ENCODE measurements around the gene MINDY2. TPM values are rescaled to one million over a fixed set of nuclear protein-coding genes. Genes with fewer than 3 reads are reported as not detected.

MINDY2 gene
- total RNA-seq, 4 donors from 2014 or later: 13.4 to 21.7 (median 18.4) TPM

- TF ChIP-seq CTCF (IDR thresholded peaks at IDR 0.05; ENCODE audit: low read depth): no peak
These were observed 24.9 kb upstream of the MINDY2 start for GRCh38 chr15:58746174-58746573.

- TF ChIP-seq CTCF (IDR thresholded peaks at IDR 0.05; ENCODE audit: low read depth): no peak
These were observed 22.9 kb upstream of the MINDY2 start for GRCh38 chr15:58748040-58748851.

GRCh38 chr15:58748852-58749531 lies 22.1 kb upstream of the MINDY2 start:
- TF ChIP-seq CTCF (IDR thresholded peaks at IDR 0.05; ENCODE audit: low read depth): no peak

- TF ChIP-seq CTCF (IDR thresholded peaks at IDR 0.05; ENCODE audit: low read depth): no peak
These were observed 21.4 kb upstream of the MINDY2 start, which contains the start of gene ADAM10 for GRCh38 chr15:58749532-58750337. Gene ADAM10 (minus strand): TSS chr15:58749707. CDS start chr15:58749534, 173 bp downstream.

GRCh38 chr15:58752716-58753115 lies 18.4 kb upstream of the MINDY2 start:
- TF ChIP-seq CTCF (IDR thresholded peaks at IDR 0.05; ENCODE audit: low read depth): no peak

GRCh38 chr15:58755350-58755749 lies 15.8 kb upstream of the MINDY2 start:
- TF ChIP-seq CTCF (IDR thresholded peaks at IDR 0.05; ENCODE audit: low read depth): no peak

- TF ChIP-seq CTCF (IDR thresholded peaks at IDR 0.05; ENCODE audit: low read depth): no peak
These were observed 15.1 kb upstream of the MINDY2 start for GRCh38 chr15:58755956-58756355.
